Measurements from ENCODE around the gene FOXO3. TPM values are rescaled to one million over a fixed set of nuclear protein-coding genes. Genes with fewer than 3 reads are reported as not detected.

Gene FOXO3
- total and polyA plus RNA-seq, 2 of the 8 experiments (the other 6 are each of a cell fraction or from before 2014, with no cell fraction given): 13.1 to 19.3 TPM

GRCh38 chr6:108675226-108676200, 114.8 kb downstream of the FOXO3 start (continued):
- TF ChIP-seq RNF2 (IDR thresholded peaks at IDR 0.05; ENCODE audit: borderline replicate concordance, low read depth, low read length, missing control alignments, poor library complexity, severe bottlenecking) (no peak), BRCA1 (IDR thresholded peaks at IDR 0.05; ENCODE audit: low read depth, low read length) (no peak)
